Tibial nerve (tissue), 4 donors: ENCODE measurements around the gene GALNT4. TPM values are rescaled to one million over a fixed set of nuclear protein-coding genes. Genes with fewer than 3 reads are reported as not detected.

Experiments used
- DNase-seq, 2 donors: peaks; one replicate each; pipeline ENCODE4 v3.0.0-alpha.2; 2019; ENCODE audit warnings: low spot score in 2 of 2
- H3K27ac ChIP-seq, 4 donors: fragments of 200-600 bp; sonication (generic) in 3 of 4; one replicate each; pipeline ENCODE4 v1.5.1; 2017 to 2019; ENCODE audit warnings: mild to moderate bottlenecking in 1 of 4
- H3K27me3 ChIP-seq, 2 donors: fragments of 200-600 bp; sonication (generic) in 1 of 2; one replicate each; pipeline versions ENCODE4 v1.5.1 to v1.6.0; 2017 to 2019
- H3K36me3 ChIP-seq, 3 donors: fragments of 200-600 bp; sonication (generic); one replicate each; pipeline ENCODE4 v1.5.1; 2018 to 2019
- H3K4me1 ChIP-seq, 4 donors: fragments of 200-600 bp; sonication (generic) in 3 of 4; one replicate each; pipeline ENCODE4 v1.5.1; 2017 to 2019
- H3K4me3 ChIP-seq, 4 donors: fragments of 200-600 bp; sonication (generic) in 3 of 4; one replicate each; pipeline ENCODE4 v1.5.1; 2017 to 2019; ENCODE audit warnings: mild to moderate bottlenecking in 1 of 4, moderate library complexity in 1 of 4
- H3K9me3 ChIP-seq, 4 donors: fragments of 200-600 bp; sonication (generic) in 3 of 4; one replicate each; pipeline ENCODE4 v1.5.1; 2017 to 2019
- EP300 ChIP-seq, 2 donors: sonication (generic); formaldehyde crosslinking; IDR thresholded peaks; one replicate each; pipeline ENCODE4 v1.6.1; 2017; ENCODE audit warnings: antibody characterized with exemption in 2 of 2, mild to moderate bottlenecking in 1 of 2
- POLR2A ChIP-seq, 2 donors: fragments of 450-650 bp; IDR thresholded peaks; one replicate each; pipeline ENCODE4 v1.6.1; 2017; ENCODE audit warnings: antibody characterized with exemption in 2 of 2, mild to moderate bottlenecking in 2 of 2, moderate library complexity in 2 of 2
- WGBS, 2 donors: methylation state at CpG; one replicate each; pipeline ENCODE4 v1.1.5; 2018; 5-methylcytosine and 5-hydroxymethylcytosine counted together
- total RNA-seq, 4 donors: library from RNA; depleted of rRNA; stranded (reverse); fragments of >200 nt; gene quantifications; one replicate each; pipeline ENCODE4 v1.1.0, GENCODE V29; 2016
- TF ChIP-seq, protein P1 (sequence below), 5 experiments: fragments of 200-600 bp in 3 of 5; fragments of 450-650 bp in 2 of 5; sonication (generic) in 3 of 5; IDR thresholded peaks; one replicate each; pipeline ENCODE4 v1.5.1; 2016 to 2019; ENCODE audit warnings: antibody characterized with exemption in 5 of 5, mild to moderate bottlenecking in 3 of 5, moderate library complexity in 2 of 5

GALNT4 gene
- total RNA-seq, 4 donors from 2014 or later = 2.7 to 5.9 (median 5.0) TPM

DNA sequence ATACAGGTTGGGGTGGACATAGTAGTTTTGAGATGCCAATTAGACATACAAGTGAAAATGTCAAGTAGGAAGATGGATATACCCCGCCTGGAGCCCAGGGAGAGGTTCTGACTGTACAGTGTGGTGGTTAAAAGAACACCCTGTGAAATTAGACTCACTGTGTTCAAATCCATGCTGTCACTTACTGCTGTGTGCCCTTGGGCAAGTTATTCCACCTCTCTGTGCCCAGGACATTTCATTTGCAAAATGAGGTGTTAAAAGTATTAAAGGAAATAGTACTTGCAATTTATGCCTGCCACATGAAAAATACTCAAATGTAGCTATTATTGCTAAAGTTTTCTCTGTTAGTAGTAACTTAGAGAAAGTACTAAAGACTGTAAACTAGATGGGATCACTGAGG is 18.5 kb downstream of the GALNT4 start:
- no peak for DNase-seq
- Histone ChIP-seq H3K27ac (no peak overlapping the region), H3K4me3 (no peak overlapping the region), H3K36me3 (no peaks in the 10 kb centered on the region), H3K27me3 (no peaks in the 10 kb centered on the region), H3K9me3 (no peaks in the 10 kb centered on the region), H3K4me1 (peaks cover 0 to 10% (median 0%) of the 10 kb centered on the region in 4 donors)
- 4 to 69% methylated on average over 1 of the region's 1 CpG for WGBS, 2 donors
- TF ChIP-seq POLR2A (IDR thresholded peaks at IDR 0.05) = no peak
- TF ChIP-seq, protein P1, sequence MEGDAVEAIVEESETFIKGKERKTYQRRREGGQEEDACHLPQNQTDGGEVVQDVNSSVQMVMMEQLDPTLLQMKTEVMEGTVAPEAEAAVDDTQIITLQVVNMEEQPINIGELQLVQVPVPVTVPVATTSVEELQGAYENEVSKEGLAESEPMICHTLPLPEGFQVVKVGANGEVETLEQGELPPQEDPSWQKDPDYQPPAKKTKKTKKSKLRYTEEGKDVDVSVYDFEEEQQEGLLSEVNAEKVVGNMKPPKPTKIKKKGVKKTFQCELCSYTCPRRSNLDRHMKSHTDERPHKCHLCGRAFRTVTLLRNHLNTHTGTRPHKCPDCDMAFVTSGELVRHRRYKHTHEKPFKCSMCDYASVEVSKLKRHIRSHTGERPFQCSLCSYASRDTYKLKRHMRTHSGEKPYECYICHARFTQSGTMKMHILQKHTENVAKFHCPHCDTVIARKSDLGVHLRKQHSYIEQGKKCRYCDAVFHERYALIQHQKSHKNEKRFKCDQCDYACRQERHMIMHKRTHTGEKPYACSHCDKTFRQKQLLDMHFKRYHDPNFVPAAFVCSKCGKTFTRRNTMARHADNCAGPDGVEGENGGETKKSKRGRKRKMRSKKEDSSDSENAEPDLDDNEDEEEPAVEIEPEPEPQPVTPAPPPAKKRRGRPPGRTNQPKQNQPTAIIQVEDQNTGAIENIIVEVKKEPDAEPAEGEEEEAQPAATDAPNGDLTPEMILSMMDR (IDR thresholded peaks at IDR 0.05) = no peak
- TF ChIP-seq EP300 (IDR thresholded peaks at IDR 0.05) = no peak

DNA sequence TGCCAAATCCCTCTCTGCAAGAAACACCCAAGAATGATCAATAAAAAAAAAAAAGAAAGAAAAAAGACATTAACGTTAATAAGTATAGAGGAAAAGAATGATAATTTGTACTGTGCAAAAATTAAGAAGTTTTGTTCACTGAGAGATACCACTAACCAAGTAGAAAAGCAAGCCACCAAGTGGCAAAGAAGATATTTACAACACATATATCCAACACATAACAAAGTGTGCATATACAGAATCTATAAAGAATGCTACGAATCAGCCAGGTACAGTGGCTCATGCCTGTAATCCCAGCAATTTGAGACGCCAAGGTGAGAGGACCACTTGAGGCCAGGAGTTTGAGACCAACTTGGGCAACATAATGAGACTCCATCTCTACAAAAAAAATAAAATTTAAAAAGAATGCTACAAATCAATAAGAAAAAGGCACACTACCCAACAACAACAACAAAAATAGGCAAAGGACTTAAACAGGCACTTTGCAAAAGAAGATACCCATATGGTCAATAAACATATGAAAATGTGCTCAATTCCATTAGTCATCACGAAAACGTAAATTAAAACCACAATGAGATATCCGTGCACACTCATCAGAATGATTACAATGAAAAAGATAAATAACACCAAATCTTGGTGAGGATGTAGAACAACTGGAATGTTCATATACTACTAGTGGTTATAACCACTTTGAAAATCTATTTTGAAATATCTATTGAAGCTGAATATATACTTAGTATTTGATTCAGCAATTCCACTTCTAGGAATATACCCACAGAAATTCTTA is 19.8 kb downstream of the GALNT4 start:
- Histone ChIP-seq H3K27me3 (no peaks in the 10 kb centered on the region), H3K36me3 (no peaks in the 10 kb centered on the region), H3K9me3 (no peaks in the 10 kb centered on the region), H3K4me1 (peaks cover 0 to 10% (median 0%) of the 10 kb centered on the region in 4 donors), H3K4me3 (no peak overlapping the region), H3K27ac (no peak overlapping the region)
- DNase-seq = no peak
- TF ChIP-seq POLR2A (IDR thresholded peaks at IDR 0.05) (no peak), EP300 (IDR thresholded peaks at IDR 0.05) (no peak)
- TF ChIP-seq, protein P1 (IDR thresholded peaks at IDR 0.05) = no peak
- WGBS, 2 donors = 87% methylated on average over 6 of the region's 6 CpGs

DNA sequence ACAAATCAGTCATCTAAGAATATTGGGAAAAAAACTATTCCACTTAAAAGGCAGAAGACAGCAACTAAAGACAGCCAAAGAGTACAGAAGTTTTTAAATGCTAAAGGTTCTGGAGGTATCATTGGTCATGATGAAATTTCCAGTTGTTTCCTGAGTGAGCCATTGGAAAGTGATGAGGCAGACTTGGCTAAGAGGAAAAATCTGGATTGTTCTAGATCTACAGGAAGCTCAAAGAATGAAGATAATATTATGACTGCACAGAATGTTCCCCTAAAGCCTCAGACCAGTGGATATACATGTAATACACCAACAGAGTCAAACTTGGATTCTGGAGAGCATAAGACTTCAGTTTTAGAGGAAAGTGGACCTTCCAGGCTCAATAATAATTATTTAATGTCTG is 22.8 kb downstream of the GALNT4 start:
- Histone ChIP-seq H3K27me3 (no peaks in the 10 kb centered on the region), H3K4me1 (peaks cover 0 to 13% (median 3%) of the 10 kb centered on the region in 4 donors), H3K27ac (no peak overlapping the region), H3K4me3 (no peak overlapping the region), H3K36me3 (no peaks in the 10 kb centered on the region), H3K9me3 (no peaks in the 10 kb centered on the region)
- no peak for TF ChIP-seq EP300 (IDR thresholded peaks at IDR 0.05)
- no peak for TF ChIP-seq POLR2A (IDR thresholded peaks at IDR 0.05)
- TF ChIP-seq, protein P1 (IDR thresholded peaks at IDR 0.05) = no peak
- DNase-seq = no peak

DNA sequence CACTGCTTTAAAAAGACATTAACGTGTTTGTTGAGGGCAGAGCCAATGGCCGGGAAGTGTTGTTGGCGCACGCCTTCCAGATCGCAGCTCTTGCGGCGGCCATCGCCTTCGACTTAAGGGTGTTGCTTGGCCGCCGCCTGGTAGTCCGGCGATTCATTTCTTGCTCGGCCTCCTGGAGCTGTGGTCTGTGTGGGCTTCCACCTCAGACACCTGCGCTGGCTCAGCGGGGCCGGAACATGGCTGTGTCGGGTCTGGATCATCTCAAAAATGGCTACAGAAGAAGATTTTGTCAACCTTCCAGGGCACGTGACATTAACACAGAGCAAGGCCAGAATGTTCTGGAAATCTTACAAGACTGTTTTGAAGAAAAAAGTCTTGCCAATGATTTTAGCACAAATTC is 24.7 kb downstream of the GALNT4 start:
- Histone ChIP-seq H3K27me3 (no peaks in the 10 kb centered on the region), H3K4me3 (no peak overlapping the region), H3K4me1 (peaks cover 0 to 13% (median 4%) of the 10 kb centered on the region in 4 donors), H3K36me3 (no peaks in the 10 kb centered on the region), H3K27ac (peak overlapping the region in 2 of 4 donors; percentile 48 to 72), H3K9me3 (no peaks in the 10 kb centered on the region)
- no peak for DNase-seq
- no peak for TF ChIP-seq EP300 (IDR thresholded peaks at IDR 0.05)
- no peak for TF ChIP-seq POLR2A (IDR thresholded peaks at IDR 0.05)
- WGBS, 2 donors = 89 to 94% methylated on average over 19 of the region's 19 CpGs

DNA sequence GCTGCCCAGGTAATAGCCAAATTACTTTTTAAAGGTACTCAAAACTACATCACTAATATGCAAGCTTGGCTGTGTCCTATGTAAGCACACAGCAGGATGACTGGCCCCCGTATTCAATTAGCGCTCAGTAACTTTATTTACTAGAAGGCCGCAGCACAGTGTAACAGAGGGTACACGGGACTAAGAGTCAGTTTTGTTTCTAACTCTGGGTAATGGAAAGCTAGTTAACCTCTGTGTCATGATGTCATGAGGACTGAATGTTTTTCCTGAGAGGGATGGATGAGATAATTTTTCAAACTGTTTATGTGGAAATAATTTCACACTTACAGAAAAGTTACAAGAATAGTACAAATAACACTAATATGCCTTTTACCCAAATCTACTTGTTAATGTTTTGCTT is 27.1 kb downstream of the GALNT4 start:
- Histone ChIP-seq H3K27ac (peak overlapping the region in 2 of 4 donors; percentile 41 to 72), H3K9me3 (no peaks in the 10 kb centered on the region), H3K27me3 (no peaks in the 10 kb centered on the region), H3K4me3 (no peak overlapping the region), H3K4me1 (peaks cover 0 to 13% (median 4%) of the 10 kb centered on the region in 4 donors), H3K36me3 (no peaks in the 10 kb centered on the region)
- TF ChIP-seq EP300 (IDR thresholded peaks at IDR 0.05) = peak in 1 of 2 donors; percentile 51
- TF ChIP-seq, protein P1 (IDR thresholded peaks at IDR 0.05) = no peak
- 54 to 58% methylated on average over 4 of the region's 4 CpGs for WGBS, 2 donors
- peak in 1 of 2 donors; percentile 16 for DNase-seq
